Stimulated activated CD8-positive, alpha-beta memory T cell treated with anti-CD3 and anti-CD28 coated beads, Interleukin-7, amount 100 ng/mL, for 24 hours (primary cell): ENCODE measurements around the gene ANKRD34B.

ENCODE experiments used
- DNase-seq: peaks from one replicate; pipeline ENCODE4 v3.0.0-alpha.2; 2020; ENCODE audit warnings: low read depth

The ANKRD34B gene

DNA sequence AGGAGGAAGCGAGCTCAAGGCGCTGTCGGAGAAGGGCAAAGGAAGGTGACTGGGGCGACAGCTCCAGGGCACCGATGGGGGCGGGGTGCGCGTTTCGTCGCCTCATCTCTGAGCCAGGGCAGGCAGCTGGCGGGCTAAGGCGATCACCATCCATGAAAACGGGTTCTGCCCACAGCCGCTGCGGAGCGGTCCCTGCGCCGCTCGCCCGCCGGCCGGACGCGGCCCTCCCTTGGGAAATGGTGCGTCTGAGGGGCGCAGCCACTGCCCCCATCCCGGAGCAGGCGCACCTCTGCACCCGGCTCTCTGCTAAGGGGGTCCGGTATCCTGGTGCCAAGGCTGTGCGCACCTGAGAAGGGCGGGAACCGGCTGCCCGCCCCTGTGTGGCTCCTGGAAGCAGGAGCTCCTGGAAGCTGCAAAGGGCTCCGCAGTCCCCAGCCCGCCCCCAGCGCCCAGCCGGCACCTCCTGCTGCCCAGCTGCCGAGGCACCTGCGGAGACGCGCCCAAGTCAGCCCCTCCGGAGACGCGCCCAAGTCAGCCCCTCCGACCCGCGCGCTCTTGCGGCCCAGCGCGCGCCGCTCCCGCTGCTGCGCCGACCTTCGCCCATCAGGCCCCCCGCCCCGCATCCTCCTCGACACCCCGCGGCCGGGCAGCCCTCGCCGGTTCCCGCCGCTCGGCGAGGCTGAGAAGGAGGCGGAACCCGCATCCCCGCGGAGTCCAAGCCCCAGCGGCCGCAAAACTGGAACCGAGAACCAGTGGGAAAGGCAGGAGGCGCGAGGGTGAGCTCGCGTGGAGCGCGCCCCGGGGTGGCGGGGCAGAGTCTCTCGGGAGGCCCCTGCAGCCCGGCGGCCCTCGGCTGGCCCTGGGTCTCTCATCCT, 757 bp downstream of the ANKRD34B start:
- DNase-seq, result no peak

DNA sequence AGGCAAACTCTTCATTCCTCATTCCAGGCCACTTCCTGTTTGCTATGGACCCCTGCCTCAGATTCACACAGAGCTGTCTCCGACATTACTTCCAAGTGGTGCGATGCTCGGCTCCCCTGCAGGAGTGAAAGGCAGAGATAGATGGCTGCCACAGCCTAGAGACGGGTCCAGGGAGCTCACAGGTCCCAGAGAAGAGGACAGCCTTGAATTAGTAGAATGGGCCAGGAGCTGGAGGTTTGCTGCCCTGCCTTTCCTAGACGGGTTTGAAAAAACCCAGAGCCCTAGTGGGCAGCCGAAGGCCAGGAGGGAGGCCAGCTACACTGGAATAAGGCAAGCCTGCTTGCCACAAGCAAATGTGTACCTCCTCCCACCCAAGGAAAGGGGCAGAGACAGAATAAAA, 1.8 kb downstream of the ANKRD34B start:
- no peak for DNase-seq

DNA sequence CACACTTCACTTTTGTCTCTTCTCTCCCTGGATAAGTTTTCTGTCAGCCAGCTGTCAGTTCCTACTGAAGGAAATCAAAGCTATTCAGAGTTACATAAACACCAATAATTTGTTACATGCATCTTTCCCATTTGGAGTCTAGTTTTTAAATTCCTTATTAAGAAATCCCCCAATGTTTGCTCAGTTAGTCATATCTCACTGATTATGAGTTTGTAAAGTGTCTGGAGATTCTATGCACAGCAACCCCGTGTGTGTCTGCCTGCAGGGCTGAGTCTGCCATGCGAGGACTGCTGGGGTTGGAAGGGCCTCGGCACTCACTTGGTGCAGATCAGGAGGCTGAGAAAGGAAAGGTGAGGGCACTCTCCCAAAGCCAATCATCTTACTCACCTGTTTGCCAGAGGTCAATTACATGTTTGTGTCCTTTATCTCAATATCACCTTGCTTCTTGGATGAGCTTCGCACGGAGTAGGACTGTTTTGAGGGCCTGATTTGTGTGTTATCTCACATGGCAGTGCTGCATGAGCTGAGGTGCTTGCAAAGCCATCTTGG, 3.3 kb downstream of the ANKRD34B start:
- no peak for DNase-seq

DNA sequence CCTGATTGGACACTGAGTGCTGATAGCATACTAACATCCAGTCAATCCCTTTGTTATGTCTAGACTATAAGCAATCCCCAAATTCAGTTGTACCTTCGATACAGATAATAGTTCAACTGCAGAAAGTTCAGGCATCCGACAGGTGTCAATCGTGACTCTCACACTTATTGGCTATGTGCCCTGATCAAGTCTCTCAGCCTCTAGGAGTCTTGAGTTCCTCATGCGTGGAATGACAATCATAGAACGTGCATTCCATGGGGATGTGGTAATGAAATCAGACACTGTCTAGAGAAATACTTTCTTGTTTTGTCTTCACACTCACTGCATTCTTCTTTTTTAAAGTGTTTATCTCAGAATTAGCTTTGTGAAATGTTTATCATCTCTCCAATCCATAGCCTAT, 4.8 kb downstream of the ANKRD34B start:
- no peak for DNase-seq

DNA sequence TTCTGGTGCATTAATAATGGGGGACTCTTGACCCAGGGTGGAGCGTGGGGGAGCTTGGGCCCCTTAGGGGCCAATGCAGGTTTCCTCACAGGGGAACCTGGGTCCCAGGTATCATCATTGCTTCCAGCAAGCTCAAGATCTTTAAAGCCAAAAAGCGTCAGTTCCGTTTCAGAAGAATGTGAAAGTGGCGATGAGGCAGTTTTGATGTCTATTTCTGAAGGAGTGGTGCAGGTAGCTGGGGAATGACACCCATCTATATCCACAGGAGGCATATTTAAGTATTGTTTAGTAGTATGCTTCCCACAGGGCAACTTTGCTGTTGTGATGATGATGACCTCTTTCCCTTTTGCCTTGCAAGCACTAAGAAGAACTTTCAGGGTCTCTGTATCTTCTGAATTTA, 10.8 kb downstream of the ANKRD34B start:
- no peak for DNase-seq

DNA sequence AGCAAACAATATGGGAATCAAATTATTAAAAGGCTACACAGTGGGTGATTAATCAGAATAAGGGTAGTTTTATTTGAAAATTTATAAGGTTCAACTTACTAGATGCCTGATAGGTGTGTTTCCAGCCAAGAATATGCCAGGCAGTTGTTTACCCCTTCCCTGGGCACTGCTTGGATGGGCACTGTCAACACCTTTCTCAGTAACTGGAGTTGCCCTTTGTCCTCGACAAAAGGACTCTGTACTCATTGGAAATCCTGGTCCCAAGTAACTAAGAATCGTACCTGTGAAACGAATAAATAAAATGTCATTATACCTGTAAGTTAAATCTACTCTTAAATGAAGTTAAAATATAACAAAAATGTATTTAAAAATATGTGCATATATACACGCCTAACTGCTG, 15.0 kb downstream of the ANKRD34B start:
- no peak for DNase-seq

DNA sequence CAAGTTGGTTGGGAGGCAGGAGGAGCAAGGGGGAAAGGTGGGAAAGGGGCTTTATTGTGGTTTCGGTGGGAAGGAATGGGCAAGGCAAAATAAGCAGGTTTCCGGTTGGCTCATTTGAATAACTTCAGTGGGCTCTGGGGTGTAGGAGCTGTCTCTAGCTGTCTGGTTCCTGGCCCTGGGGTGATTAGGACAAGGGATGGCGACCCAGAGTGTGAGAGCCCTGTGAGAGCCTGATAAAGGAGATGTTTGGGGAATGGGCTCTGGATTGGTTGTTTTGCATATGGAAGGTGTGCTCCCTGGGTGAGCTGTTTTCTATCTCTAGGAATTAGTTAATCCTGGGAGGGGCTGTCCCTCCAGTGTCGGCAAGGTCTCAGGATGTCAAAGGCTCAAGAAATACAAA, 15.4 kb downstream of the ANKRD34B start:
- DNase-seq, result no peak

DNA sequence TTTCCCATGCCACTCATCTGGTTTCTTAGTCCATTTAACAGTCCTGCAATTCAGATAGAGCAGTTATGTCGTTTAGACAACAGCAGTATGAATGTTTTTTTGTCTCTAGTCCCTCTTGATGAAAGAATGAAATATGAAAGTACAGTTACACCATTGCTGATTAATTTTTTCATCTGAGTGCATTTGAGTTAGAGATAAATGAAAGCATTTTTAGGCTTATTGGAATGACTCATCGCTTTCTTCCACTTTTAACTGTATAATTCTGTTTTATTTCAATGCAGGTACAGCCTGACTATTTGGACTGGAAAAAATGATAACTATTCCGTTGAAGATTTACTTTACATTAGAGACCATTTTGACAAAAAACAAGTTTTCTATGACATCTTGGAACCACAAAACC, 28.7 kb downstream of the ANKRD34B start:
- no peak for DNase-seq

DNA sequence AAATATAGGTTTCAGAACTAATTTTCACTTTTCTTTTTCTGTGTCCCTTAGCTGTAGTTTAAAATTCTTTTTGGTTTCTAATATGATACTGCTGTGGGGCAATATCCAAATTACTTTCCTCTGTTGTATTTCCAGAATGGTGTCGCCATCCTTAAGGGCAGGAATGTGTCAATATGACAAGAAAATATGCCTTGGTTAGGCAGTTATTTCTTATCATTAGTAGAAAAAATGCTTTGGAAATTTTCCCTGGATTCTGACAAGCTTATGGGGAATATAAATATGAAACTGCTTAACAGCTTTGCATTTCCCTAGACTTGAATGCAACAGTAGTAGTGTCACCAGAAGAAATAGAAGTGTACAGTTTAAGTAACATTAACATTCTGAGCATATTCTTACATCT, 29.4 kb downstream of the ANKRD34B start:
- DNase-seq, result no peak

DNA sequence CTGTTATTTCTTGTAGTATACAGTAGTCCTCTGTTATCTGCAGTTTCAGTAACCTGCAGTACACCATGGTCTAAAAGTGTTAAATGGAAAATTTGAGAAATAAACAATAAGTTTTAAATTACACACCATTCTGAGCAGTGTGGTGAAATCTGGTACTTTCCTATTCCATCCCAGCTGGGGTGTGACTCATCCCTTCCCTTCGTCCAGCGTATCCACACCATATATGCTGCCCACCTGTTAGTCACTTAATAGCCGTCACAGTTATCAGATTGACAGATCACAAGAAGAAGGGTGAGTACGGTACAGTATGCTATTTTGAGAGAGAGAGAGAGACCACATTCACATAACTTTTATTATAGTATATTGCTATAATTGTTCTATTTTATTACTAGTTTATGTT, 53.3 kb downstream of the ANKRD34B start:
- no peak for DNase-seq

DNA sequence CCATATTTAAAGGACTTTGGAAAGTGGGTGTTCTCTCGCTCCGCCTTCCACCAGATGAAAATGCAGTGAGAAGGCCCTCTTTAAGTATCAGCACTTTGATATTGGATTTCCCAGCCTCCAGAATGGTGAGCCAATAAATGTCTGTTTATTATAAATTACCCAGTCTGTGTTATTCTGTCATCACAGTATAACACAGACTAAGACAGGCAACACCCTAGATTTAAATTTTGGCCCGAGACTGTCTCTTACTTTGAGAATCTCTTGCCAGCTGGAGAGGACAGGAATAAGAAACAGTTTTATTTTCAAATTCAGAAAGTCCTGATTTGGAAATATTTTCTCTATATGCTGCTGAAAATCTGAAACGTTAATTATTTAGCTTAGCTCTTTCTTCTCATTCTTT, 60.7 kb downstream of the ANKRD34B start:
- no peak for DNase-seq

DNA sequence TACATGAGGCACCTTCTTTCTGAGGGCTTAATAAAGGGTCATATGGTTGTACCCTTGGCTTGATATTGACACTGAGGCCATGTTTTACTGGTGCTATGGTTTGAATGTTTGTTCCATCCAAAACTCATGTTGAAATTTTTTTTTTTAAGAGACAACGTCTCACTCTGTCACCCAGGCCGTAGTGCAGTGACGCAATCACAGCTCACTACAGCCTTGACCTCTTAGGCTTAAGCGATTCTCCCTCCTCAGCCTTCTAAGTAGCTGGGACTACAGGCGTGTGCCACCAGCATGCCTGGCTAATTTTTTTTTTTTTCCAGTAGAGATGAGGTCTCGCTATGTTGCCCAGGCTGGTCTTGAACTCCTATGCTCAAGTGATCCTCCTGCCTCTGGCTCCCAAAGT, 61.2 kb downstream of the ANKRD34B start:
- DNase-seq, result no peak

DNA sequence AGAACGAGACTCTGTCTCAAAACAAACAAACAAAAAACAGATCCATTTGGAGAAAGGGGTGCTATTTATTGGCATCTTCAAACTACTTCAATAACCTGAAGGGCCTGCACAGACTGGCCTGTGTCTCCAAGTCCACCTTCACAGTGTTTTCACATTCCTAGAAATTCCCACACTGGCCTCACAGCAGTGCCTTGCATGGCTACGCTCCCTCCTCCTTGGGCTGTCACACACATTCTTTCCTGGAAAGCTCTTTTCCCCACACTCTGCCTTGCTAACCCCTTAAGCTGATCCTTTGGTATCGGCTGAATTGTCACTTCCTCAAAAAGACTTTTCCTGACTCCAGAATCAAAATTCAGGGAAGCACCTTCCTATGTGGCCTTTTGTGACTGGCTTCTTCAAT, 62.4 kb downstream of the ANKRD34B start:
- no peak for DNase-seq
